Fibroblast of upper back skin (primary cell): ENCODE data around the gene KREMEN2.
A peak's percentile ranks its signal among the peaks of the same experiment; 100 is the strongest.

Experiments used
- DNase-seq: peaks from one replicate; pipeline ENCODE4 v3.0.0-alpha.2; 2013

The KREMEN2 gene

DNA sequence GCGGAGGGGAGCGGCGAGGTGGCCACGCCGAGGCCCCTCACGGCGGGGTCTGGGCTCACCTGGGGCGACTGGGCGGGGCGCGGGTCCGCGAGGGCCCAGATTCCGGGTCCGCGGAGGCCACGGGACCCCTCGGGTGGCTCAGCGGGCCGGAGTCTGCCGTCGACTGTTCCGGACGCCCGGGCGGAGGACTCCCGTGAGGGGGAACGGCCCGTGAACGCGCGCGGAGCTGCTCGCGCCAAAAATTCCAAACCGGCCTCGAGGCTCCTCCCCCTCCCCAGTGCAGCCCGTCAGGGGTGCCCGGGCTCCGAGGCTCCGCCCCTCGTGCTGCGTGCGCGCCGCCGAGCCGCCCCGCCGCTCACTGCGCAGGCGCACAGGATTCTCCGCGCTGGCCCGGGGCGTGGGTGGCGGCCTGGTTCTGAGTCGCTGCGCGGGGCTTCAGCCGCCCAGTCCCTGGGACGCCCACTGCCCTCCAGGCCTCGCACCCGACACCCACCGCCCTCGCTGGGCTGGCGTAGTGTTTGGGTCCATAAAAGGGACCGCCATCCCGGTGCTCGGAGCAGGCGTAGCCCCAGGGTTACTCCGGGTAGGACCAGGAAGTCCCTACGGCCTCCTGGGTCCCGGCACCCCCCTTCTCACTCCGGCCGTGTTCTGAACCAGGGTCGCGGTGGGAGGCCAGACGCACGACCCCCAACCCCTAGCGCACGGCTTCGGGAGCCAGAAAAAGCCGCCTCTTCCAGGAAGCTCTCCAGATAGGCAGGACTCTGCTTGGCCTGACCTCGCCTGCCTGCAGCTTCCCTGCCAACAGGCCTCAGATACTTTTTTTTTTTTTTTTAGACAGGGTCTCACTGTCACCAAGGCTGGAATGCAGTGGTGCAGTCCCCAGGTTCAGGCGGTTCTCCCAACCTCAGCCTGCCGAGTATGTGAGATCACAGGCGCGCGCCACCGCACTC lies 16.4 kb downstream of the KREMEN2 start, which contains the start of gene PKMYT1:
Gene PKMYT1 (minus strand): TSS at position 220 of the 950 bp plus-strand sequence. CDS start 789 bp downstream, outside the sequence.
- peak; percentile 86 for DNase-seq

DNA sequence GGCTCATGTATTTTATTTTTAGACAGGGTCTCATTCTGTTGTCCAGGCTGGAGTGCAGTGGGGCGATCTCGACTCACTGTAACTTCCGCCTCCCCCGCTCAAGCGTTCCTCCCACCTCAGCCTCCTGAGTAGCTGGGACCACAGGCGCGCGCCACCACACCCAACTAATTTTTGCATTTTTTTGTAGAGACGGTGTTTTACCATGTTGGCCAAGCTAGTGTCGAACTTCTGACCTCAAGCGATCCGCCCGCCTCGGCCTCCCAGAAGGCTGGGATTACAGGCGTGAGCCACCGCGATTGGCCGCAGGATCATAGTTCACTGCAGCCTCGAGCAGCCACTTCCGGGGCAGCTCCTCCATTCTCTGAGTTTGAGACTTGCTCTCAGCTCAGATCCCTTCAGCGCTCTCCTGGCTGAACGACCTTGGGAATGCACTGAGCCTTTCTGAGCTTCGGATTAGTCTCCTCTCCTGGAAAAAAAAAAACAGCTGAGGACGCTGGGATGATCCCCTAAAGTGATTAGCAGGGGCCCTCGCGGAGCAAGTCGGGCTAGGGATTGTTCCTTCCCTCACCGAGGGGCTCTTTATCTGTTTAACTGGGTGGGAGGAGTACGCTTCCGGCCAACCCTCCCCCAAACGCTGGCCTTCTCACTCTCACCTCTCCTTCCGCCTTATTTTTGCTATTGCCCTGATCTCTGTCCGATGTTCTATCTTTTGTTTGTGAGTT lies 17.3 kb downstream of the KREMEN2 start:
- no peak for DNase-seq

DNA sequence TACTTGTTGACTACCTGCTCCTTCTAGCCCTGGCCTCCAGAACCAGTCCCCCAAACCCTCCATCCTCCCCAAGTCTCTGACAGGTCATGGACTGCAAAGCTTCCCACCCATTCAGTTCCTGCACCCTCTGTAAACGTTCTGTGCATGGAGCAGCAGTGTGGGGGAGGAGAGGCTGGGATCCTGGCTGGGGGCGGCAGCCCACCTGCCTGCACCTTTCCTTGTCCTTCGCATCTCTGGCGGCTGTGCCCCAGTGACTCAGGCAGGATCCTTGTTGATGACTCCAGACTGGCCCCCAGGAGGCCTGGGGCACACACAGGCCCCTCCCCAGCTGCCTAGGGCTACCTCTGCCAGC lies 17.8 kb downstream of the KREMEN2 start:
- no peak for DNase-seq

DNA sequence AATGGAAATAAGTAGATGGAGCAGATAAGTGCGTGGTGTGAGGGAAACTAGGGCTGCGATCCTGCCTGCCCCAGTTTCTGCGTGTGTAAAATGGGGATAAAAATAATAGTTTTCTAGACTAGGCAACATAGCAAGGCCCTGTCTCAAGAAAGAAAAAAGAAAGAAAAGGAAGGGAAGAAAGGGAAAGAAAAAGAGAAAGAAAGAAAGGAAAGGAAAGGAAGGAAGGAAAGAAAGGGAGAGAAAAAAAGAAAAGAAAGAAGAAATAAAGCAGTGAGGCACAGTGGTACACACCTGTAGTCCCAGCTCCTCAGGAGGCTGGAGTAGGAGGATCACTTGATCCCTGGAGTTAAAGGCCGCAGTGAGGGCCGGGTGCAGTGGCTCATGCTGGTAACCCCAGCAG lies 18.3 kb downstream of the KREMEN2 start:
- DNase-seq: no peak

DNA sequence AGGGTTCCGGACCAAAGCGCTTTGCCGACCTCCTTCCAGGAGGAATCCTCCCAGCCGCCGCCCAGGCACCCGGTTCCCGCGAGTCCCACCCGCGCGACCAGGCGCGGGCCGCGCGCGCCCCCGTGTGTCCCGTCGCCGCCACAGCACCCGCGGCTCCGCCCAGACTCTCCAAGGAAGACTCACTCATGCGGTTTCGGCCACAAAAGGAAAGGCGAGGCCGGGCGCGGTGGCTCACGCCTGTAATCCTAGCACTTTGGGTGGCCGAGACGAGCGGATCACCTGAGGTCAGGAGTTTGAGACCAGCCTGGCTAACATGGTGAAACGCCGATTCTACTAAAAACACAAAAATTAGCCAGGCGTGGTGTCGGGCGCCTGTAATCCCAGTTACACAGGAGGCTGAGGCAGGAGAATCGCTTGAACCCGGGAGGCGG lies 19.6 kb downstream of the KREMEN2 start:
- peak; percentile 80 for DNase-seq

DNA sequence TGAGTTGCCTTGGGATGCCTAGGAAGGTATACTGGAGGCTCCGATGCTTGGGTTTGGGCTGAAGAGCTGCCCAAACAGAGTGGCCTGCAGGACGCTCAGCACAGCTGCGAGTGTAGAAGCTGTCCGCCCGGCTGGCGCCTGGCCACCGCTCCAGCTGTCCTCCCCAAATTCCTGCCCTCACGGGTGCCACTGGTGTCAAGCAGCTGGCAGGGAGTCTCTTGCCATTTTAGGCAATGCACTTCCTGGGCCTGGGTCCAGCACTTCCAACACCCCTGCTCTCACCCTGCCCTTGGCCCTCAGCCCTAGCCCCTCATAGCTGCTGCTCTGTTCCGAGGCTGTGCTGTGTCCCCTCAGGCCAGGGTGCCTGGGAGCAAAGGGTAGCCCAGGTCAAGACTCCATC lies 21.4 kb downstream of the KREMEN2 start:
- DNase-seq: no peak

DNA sequence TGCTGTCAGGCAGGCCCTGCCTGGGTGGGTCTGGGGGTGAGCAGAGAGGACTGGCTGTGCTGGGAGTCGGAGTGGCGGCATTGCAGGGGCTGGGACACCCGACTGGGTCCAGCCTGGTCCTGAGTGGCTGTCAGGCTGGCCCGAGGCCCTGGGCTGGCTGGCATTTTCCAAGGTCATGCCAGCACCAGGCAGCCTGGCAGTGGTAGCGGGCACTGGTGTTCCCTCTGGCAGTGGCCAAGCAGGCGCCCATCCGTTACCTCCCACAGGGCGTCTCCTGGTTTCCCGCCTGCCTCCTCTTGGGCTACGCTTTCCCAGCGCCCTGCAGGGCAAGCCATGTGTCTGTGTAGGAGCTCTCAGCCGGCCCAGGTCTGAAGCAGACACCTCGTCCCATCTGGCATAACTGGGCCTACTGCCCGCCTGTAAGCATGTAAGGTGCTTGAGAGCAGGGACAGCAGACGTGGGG lies 21.8 kb downstream of the KREMEN2 start:
- no peak for DNase-seq

DNA sequence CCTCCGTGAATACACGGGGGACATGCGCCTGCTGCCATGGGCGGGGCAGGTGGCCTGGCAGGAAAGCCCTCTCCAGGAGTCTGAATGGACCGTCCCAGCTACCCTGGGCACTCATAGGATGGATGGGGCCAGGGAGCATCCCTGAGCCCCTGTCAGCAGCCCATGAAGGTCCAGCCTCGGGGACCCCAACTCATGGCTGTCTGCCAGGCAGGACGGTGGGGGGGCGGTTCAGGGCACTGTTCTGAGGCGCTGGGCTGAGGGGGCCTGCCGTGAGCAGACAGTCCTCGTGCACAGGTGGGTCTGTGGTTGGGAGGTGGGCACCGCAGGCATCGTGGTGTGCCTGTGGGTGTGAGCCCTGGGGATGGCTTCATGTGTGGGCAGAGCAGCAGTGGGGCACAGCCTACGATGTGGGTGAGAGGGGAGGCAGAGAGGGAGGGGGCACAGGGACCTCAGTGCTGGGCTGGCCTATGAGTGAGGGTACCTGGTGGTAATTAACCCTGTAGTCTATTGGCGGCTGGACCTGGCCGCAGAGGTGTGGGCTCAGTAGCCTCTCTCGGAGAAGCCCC lies 22.6 kb downstream of the KREMEN2 start:
- DNase-seq: no peak

DNA sequence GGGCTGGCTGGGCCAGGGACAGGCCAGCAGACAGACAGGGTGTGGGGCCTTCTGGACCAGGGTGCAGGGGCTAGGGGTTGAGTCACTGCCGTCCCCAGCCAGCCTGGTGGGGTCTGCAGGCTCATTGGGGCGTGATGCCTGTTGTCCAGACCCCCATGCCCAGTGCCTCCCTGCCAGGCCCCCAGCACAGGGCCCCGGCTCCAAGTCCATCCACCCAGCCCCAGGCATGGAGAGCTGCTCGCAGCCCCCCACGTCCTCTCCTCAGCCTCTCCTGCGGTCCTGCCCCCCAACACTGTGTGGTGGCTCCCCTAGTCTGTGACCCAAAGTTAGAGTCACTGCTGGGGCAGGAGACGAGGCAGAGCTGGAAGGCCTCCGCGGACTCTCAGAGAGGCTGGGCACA lies 23.2 kb downstream of the KREMEN2 start:
- DNase-seq: no peak

DNA sequence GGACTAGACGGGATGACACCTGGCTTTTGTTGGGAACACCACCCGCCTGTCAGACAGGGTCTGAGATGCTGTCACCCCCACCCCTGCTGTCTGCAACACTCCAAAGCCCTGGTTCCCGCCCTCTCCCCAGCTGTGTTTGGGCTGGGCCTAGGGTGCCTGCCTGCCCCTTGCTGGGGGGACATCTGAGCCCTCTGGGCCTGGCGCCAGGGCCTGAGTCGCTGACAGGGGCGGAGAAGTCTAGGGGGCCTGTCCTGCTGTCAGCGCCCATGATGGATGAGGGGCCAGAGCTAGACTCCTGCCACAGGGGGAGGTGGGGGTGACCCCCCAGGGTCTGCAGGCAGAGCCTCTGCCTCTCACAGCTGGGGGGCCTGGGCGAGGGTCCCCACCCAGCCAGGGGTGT lies 23.8 kb downstream of the KREMEN2 start:
- DNase-seq: peak; percentile 45

DNA sequence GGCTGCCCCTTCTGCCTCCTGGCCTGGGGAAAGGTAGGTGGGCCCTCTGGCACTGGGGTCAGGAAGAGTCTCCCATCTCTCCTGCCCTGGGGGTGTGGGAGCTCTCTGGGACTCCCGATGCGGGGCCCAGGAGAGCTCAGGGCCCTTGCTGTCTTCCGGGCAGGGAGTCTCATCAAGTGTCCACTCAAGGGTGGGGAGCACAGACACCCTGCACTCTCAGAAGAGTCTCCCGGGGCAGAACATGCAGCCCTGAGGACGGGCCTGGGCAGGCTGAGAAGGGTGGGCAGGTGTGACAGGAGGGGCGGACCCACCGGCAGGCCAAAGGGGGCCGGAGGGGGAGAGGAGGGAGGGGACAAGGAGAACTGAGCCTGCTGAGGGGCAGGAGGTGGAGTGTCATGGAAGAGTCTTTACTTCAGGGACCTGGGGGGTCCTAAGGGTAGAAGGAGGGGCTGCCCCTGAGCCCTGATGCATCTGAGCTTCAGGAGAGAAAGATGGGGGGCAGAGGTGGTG lies 24.6 kb downstream of the KREMEN2 start:
- DNase-seq: no peak

DNA sequence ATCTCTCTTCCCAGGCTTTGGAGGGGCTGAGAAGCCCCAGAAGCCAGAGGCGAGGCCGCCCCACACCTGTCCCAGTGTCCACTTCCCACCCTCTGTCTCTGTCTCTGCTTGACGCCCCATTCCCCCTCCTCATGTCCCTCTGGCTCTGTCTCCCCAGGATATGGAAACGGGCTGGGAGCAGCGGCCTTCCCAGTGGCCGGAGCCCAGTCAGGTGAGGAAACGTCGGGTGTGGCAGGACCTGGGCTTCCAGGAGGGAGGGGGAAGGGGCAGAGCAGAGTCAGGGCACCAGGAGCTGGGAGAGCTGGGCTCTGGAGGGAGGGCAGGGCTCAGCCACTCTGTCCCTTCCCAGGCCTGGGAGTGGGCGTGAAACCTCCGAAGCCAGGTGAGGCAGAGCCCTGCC lies 26.8 kb downstream of the KREMEN2 start:
- no peak for DNase-seq

DNA sequence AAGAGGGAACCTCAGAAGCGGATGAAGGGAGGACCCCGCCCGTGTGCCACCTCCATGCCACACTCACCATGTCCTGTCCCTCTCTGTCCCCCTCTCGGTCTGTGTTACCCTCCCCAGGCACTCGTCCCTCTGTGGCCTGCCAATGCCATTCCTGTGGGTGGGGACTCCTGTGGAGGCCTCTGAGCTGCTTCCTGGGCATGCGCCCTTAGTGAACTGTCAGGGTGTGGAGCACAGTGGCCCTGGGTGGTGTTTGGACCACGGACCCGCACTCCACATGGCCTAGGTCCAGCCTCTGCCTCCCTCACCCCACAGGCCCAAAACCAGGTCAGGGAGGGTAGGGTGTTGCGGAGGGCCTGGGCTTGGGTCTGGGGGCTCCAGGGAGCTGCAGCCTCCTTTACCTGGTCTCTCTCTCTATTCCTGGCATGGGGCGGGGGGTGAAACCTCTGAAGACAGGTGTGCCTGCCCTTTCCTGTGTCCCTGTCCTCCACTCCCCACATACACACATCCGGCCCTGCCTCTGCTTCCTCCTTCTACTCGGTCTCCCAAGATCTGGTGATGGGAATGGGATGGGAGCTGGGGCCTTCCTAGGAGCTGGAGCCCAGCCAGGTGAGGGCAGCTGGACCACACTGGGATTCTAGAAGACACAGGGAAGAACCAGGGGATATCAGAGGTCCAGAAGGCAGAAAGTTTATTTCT lies 27.6 kb downstream of the KREMEN2 start:
- DNase-seq: no peak

DNA sequence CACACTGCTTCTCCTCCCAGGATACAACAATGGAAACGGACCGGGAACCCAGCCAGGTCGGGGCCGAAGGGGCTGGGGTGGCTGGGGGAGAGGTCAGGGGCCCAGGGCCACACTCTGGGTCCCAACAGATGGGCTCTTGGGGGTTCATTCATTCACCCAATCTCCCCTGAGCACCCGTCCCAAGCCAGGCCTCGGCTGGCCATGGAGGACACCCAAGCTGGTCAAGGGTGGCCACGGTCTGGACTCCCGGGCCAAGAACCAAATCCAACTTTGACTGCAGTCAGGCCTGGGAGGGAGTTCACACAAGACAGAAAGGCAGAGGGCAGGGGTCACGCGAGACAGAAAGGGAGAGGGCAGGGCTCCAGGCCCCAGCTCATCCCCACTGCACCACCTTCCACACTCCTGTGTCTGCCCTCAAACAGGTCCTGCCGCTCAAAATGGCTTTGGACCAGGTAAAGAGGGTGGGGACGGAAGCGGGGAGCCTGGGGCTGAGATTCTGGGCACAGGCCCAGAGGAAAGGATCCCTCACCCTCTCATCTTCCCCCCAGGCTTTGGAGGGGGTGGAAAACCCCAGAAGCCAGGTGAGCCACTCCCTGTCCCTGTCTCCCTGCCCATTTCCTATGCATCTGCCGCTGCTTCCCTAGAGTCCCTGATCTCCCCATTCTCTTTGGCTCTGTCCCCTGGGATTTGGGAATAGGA lies 28.5 kb downstream of the KREMEN2 start:
- DNase-seq: no peak

DNA sequence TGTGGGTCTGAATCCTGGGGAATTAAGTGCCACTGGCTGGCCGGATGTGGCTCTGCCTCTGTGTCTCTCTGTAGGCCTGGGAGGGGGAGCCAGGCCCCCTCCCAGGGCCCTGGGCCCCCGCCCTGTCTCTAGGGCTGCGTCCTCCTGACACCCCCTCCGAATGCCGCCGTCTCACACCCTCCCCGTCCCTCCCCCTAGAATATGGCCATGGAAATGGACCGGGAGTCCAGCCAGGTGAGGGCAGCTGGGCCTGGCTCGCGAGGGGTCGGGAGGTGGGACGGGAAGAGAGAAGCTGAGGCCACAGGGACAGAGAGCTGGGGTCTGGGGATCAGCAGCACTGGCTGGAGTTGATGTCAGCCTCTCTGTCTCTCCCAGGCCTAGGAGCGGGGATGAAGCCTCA lies 32.2 kb downstream of the KREMEN2 start:
- DNase-seq: no peak

DNA sequence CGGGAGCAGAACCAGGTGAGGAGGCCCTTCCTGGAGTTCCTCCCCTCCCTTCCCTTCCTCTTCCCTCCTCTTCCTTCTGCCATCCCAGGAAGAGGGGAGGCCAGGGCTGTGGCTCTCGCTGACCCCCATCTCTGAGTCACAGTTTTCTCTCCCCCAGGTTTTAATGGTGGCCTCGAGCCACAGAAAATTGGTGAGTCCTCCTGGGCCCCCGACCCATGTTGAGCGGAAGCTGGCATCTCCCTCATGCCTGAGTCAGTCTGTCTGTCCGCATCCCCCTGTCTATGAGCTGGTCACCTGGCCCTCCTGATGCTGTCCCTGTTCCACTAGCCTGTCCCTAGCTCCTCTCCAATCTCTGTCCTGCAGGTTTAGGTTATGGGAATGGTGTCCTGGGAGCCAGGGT lies 35.9 kb downstream of the KREMEN2 start:
- no peak for DNase-seq

DNA sequence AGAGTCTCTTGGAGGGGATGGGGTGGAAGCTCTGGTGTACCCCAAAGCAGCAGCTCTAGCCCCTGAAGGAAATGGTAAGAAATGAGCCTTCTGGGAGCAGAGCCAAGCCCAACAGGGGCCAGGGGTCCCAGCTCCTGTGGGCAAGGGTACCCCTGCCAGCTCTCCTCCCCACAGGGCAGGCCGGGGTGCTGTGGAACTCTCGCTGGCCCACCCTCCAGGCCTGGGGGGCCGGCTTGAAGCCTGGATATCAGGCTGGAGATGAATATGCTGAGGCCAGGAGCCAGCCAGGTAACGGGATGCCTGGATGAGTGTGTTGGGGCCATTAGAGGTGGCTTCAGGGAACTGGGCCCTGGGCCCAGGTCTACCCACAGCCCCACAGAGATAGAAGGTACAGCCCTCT lies 36.5 kb downstream of the KREMEN2 start:
- DNase-seq: no peak

DNA sequence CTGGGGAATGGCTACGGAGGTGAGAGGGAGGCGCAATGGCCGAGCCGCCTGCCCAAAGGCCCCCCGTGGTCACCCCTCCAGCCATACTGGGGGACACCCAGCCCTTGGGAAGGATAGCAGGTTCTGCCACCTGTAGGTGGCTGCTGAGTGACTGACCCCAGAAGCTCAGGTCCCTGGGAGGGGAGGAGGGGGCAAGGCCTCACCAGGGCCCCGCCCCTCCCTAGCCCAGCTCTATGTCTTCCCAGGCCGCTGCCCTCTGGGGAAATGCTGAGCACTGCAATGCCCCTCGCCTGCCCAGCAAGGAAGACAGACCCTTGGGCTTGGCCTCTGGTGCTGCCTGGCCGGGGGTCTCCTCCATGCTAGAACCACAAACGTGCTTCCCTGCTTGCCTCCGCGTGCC lies 37.2 kb downstream of the KREMEN2 start:
- DNase-seq: no peak

DNA sequence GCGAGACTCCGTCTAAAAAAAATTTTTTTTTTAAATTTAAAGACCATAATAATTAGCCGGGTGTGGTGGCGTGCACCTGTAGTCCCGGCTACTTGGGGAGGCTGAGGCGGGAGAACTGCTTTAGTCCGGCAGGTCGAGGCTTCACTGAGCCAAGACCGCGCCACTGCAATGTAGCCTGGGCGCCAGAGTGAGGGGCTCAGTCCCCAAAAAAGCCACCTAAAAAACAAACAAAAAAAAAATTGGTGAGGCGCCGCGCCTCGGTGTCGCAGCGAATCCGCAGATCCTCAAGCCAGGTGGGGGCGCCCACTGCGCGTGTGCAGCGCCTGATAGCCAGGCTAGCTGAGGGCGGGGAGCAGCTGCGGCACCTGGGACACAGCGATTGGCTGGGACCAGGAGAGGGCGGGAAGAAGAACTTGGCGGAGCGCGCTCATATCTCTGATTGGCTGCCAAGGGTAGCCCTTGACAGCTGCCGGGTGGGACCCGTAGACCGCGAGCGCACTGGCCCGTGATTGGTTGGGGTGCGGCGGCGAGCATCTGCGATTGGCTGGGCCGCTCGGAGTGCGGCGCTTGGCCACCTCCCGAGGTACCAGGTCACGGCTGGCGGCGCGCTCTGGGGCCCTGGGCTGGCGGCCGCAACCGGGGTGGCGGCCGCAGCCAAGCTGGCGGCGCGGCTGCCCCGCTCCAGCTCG lies 39.7 kb downstream of the KREMEN2 start:
- peak; percentile 98 for DNase-seq

DNA sequence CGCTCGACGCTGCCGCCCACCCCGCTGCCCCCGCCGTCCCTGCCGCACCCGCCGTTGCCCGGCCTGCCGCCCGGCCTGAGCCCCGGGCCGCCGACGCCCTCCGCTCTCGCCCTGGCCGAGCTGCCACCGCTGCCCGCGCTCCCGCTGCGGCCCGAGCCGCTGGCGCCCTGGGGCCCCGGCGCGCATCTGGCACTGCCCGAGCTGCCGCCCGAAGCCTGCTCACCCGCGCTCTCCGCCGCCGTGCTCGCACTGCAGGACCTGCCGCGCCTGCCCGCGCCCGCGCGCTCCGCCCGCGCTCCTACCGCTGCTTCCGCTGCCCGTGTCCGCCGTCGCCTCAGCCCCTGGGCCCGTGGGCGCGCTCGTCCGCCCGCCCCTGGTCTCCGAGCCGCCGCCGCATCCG lies 40.2 kb downstream of the KREMEN2 start:
- no peak for DNase-seq

DNA sequence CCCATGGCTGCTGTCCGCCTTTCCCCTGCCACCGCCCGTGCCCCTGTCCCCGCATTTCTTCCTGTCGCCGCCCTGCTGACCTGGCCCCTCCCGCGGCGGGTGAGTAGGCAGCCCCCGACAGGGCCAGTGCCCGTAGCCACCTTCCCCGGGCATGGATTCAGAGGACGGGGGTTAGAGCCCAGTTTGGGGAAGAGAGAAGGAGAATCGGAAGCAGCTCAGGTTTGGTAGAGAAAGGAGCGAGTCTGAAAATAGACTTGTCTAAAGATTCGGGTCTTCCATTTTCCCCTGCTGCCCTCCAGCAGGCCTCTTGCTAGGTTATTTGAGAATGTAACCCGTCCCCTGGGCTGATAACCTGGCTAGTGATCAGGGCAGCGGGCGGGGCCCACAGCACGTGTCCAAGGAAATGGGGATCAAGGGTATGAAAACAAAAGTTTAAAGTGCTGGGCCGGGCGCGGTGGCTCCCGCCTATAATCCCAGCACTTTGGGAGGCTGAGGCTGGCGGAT lies 40.8 kb downstream of the KREMEN2 start:
- no peak for DNase-seq
